HG03520 (cell line): ENCODE measurements around the gene MACROD2.

Source experiments
- ATAC-seq: cut with Tn5 transposase; IDR thresholded peaks from one replicate; pipeline ENCODE4 v1.9.1; 2021; ENCODE audit warnings: mild to moderate bottlenecking, moderate library complexity; ENCODE audit not compliant: unreplicated experiment

The MACROD2 gene

DNA sequence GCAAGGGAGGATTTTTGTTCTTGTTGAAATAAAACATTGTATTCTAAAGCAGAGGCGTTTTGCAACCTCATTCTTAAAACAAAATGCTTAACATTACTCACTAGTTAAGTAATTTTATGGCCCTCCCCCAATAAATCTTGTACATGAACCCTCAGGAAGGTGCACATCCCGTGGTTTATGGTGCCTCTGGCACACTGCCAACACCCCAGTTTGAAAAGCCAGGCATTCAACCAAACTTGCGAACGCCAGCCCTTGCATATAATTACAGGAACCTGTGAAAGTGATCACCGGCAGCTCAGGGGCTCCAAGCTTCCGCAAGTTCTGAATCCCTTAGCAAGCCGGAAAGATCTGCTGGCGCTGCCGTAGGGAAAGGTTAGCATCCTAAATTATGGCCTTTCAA, 1451.1 kb downstream of the MACROD2 start:
- ATAC-seq, result no peak

DNA sequence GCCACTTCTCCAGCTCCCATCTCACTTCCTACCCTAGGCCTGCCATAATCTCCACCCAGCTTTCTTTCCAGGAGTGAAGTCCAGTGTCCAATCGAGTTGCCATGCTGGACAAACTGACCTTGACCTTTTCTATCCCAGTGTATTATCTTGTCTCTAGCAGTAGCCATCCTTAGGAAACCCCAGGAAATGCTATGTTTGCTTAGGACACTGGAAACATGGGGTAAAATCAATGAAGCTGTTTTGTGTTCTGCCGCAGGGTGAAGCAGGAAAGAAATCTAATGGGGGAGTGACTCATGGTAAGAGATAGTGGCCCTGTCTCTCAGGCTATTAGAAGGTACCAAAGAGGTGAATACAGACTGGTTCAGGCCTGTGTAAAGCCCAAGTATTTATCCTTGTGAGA, 1452.2 kb downstream of the MACROD2 start:
- no peak for ATAC-seq

DNA sequence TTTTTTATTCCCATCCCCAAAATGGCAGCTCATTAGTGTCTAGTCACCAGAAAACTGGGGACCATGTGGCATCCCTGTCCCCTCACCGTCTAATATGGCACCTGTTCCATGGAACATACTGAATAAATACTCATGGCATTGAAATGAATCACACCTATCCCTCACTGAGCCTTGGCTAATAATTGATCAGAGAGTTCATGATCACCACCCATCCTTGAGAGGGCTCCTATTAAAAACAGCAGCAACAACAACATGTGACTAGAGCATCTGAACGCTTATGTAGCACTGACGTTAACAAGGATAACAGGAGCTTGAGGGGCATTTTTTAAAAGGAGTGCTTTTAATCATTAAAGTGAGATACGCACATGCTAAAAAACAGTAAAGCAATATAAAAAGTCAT, 1453.7 kb downstream of the MACROD2 start:
- ATAC-seq, result no peak

DNA sequence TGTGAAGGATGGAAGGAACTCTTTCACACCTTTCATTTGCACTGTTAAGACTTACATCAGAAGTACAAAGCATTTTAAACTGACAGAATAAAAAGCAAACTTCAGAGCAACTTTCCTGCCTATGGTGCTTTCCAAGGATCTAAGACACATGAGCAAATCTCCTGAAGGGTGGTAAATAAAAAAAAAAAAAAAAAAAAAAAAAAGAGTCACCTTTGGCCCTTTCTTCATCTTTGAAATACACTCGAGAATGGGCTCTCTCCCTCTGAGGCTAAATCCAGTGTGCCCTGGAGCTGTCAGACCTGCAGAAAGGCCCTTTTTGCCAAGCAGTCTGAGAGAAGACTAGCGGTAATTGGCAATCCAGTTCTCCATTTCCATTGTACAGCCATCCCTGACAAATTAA, 1455.9 kb downstream of the MACROD2 start:
- ATAC-seq, result no peak

DNA sequence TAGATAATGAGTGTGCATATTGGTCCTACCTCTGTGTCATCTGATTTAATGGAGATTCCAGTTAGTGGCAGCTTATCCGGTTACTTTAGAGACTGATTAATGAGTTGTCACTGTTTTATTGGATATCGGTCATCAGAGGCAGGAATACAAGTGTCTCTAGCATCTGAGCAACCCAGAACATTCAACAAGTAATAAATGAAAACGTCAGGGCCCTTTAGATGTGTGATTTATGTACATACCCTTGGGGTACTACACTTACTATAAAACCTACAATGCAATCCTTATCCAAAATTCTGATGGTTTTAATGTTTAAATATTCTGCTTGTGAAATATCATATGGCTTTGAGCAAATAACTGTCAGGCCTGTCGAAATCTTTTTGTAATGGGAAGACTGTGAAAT, 1460.0 kb downstream of the MACROD2 start:
- no peak for ATAC-seq

DNA sequence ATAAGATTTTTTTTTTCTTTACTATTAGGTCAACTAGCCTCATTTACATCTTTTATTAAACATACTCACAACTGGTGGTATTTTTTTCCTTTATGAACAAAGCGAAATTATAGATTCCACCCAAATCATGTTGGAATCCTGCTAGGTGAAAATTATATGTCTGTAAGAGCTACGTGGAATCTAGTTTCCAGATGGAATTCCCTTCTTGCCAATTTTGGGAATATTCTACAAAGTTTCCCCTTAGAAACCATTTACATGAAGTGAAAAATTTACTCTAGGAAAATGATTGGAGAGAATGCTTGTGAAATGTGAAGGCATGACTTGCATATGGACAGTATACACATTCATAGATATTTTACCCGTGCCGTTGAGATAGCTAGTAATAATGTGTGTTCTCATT, 1466.6 kb downstream of the MACROD2 start:
- ATAC-seq, result no peak

DNA sequence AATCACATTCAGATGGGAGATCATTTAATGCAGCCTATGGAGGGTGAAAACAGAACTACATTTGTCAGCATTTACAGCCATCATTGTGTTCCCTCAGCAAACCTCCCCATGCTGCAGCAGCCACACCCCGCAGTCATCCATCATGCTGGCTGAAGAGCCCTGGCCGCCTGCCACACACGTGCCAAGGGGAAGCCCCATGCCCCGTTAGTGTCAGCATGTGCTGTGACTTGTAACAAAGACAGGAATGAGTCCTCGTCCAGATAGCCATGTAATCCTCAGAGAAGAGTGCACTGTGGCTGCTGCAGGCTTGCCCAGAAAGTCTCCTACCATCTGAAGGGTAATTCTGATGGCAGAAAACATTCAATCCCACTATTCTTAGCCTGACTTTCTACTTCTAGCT, 1480.2 kb downstream of the MACROD2 start:
- no peak for ATAC-seq

DNA sequence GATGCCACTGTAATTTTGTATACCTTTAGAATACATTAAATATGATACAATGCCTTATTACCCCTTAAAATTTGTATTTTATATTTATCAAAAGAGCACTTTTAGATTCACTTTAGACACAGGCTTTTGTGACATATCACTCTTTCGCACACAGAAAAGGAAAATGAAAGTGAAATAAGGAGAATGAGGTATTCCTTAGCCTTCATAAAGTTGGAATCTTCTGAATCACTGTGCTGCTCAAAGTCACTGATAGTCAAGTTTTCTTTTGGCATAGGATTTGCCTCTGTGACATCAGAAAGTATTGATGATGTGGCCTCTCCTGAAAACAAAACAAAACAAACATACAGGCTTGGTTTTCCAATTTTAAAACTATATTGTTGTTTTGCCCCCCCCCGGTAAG, 1480.9 kb downstream of the MACROD2 start:
- no peak for ATAC-seq

DNA sequence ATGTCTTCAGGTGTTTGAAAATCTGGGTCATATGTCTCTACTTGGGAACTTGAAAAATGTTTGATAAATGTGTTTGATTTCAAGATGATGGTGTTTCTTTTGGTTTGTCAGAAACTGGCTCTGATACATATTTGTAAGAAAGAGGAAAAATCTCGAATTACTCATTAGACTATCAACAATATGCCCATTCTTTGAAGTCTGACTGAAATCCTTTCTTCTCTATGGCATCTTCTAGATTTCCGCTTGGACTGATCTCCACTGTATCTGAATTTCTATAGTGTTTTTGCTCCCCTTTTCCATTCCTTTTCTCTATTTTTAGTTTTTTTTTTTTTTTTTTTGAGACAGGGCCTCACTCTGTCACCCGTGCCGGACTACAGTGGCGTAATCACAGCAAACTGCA, 1481.5 kb downstream of the MACROD2 start:
- ATAC-seq, result no peak

DNA sequence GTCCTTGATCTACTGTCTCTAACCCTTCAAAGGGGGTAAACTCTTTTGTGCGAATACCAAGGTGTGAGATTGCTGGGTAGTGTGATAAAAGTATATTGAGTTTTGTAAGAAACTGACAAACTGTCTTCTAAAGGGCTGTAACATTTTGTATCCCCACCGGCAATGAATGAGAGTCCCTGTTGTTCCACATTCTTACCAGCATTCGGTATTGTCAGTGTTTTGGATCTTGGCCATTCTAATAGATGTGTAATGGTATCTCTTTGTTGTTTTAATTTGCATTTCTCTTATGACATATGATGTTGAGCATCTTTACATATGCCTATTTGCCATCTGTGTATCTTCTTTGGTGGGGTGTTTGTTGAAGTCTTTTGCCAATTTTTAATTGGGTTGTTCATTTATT, 1487.2 kb downstream of the MACROD2 start:
- ATAC-seq, result no peak

DNA sequence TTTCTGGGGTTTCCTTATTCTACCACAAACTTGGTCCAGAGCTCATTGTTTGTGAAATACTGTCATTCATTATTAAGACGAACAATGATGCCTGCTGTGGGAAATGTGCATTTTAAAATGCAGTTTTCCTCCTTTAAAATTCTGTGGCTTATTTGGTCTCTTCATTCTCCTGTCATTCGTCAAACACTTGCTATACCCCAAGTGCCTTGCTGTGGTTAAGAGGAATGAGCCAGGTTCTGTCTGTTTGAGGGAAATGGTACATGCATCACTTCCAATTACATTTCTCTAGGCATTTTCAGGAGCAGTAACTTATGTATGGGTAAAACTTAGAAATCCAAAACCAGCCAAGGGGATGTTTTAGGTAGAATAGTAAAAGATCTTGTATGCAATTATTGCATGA, 1490.2 kb downstream of the MACROD2 start:
- no peak for ATAC-seq

DNA sequence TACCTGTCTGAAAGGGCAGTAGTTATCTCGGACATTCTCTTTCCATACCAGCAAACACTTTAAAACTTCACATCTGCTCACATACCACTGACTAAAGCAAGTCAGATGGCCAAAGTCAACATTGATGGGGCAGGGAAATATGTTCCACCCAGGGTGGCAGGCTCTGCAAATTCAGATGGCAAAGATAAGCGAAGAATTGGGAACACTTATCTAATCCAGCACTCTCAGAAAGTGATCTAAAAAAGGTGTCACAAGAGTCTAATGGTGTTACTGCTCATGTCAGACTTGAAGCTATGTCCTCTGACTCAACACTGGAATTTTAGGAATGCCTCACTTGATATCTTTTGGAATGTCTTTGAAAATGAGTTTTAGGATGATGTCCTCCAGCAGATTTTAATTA, 1491.7 kb downstream of the MACROD2 start:
- no peak for ATAC-seq

DNA sequence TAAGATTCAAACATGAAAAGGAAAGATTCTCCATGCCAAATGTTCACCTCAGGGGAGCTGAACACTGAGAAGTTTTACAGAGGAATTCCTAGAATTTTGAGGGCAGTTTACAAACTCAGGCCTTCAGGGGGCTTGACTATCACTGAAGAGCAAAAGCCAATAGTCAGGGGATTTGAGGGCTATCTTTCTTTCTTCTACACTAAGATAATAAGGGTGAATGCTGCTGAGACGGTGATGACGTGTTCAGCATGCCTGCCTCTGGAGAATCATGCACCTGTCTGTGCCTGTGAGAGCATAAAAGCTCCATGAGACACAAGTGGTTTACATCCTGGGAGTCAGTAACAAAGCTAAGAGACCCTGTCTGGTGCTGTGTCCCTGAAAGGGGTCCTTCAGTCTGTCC, 1492.4 kb downstream of the MACROD2 start:
- no peak for ATAC-seq

DNA sequence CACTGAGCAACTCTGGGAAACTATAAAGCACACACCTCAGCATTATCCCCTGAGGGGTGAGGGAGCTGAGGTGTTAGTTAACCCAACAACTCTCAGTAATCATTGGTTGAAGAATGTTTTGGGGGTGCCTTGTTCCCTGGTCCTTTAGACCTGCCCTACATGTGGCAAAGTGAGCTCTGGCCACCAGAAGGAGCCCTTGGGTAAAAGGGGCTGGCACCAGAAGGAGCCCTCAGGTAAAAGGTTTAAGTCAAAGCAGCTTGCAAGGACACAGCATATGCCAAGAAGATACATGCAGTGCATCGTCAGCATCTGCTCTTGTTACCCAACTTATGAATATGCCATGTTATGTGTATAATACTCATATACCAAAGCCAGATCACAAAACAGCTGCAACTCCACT, 1496.3 kb downstream of the MACROD2 start:
- ATAC-seq, result no peak

DNA sequence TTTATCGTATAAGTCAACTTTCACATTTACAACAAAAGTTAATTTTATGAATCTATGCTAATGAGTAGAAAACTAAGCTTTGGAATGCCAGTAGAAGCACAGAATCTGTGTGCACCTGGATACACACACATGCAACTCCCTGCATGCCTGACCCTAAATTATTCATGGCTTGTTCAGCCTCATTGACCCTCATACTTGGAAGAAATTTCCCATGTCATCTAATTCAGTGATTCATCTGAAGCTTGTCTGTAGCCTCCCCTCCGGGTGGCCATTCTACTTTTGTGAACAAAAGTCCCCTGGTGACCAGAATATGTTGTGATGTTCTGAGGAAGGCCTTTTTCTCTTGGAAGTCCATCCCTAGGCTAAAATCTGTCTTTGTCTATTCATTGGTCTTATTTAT, 1499.5 kb downstream of the MACROD2 start:
- no peak for ATAC-seq

DNA sequence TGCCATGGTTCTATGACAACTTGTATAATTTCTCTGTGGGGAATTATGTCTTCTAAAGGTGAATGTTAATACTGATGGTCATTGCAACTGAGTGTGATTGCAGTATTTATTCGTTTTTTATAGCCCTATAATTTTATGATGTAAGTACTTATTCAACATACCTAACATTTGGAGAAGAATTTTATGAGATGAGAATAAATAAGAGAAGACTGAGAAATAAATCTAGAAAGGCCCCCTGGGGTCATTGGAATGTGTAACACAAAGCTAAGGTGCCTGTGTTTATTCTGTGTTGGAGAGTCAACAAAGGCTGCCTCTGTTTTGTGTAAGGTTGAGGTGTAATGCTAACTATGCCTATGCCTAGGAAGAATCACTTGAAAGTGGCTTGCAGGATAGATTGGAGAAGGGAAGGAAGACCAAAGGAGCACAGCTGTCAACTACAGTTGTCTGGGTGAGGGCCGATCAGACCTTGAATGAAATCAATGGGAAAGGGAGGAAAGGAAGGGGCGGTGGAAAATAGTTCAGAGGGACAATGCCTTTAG, 1501.3 kb downstream of the MACROD2 start:
- ATAC-seq, result no peak

DNA sequence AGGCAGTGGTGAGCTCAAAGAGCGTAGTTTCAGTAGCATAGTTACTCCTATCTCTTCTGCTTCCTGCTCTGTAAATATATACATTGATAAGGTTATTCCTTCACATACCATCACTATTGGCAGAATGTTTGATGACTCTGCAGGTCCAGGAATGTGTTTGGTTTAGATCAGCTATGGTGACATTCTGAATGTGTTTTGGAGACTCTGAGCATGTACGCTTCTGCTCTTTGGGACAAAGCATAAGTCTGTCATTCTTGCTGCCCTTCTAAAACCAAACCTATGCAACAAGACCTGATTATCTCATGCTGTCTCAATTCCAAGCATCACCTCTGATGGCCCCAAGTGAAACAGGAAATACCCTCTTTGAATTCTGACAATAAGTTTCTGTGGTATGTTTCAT, 1503.6 kb downstream of the MACROD2 start:
- ATAC-seq, result no peak

DNA sequence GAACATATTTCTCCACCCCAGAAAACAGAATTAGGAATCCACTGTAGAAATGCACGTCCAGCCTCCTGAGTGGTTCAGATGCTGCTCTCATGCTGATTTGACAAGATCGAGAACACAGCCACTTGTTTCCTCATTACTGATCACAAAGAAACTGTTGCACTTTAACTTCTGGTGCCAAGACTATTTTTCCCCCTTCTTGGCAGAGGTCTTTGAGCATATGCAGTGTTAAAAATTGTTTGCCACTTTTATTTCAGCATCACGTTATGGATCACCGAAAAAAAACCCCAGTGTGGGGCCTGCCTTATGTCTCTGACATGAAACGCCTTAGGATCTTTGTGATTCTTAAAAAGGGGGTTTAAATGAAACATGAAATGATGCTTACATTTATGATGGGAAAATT, 1511.0 kb downstream of the MACROD2 start:
- ATAC-seq, result no peak

DNA sequence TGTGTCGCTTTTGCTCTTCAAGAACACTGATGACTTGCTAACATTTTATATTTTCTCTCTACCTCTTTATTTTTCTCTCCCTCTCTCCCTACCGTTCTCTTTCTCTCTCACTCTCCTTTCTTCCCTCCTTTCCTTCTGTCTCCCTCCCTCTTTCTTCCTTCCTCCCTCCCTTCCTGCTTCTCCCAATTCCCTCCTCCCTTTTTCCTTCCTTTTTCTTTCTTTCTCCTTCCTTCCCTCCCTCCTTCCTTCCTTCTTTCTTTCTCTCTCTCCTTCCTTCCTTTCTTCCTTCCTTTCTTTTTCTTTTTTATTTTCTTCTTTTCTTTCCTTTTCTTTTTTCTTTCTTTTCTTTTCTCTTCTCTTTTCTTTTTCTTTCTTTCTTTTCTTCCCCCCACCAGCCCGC, 1511.8 kb downstream of the MACROD2 start:
- ATAC-seq, result no peak

DNA sequence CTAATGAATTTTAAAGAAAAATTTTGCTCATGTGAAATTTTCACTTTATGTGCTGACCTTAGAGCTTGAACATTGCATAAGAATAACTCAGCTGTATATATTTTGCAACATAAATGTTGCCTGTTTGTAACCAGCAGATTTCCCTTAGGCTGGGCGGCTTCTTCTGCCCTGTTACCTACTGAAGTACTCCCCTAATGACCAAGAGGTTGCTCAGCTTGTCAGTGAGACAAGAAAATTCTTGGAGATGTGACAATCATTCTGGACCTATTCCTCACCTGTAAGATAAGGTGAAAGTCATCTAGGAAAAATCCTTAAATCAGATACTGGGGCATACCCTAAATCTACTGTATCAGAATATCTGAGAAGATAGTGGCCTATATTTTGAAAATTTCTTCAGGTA, 1516.2 kb downstream of the MACROD2 start:
- ATAC-seq, result no peak

DNA sequence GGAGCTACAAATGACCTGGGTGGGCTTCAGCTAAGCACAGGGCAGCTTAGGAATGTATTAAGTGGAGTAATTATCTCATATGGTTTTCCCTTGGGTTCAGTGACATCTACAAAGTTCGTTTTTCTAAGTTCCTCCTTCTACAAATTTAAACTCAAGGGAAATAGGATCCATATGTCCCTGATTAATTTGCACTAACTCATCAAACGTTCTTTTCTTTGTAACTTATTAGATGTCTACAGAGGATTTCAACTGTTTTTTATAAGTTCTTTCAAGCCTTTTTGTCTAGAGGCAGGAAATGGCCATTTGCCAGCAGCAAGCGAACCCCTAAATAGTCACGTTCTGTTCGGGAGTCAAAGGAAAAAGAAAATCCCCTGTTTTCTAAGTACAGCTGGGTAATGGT, 1517.6 kb downstream of the MACROD2 start:
- no peak for ATAC-seq

DNA sequence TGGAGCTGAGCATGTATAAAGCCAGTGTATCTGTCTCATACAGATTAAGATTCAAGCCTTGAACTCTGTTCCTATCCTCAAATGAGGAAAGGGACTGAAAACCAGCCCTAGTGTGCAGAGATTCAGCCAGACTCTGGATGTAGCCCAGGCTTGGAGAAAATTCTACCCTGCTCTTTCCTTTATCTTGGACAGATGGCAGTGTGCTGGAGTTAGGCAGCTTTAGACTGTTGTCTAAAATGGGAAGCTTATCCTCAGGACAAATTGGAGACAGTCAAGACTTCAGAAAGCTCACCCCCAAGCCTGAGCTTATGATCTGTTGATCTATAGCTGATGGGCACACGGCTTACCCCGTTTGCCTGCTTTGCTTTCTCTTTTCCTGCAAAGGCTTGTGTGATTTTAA, 1520.4 kb downstream of the MACROD2 start:
- no peak for ATAC-seq

DNA sequence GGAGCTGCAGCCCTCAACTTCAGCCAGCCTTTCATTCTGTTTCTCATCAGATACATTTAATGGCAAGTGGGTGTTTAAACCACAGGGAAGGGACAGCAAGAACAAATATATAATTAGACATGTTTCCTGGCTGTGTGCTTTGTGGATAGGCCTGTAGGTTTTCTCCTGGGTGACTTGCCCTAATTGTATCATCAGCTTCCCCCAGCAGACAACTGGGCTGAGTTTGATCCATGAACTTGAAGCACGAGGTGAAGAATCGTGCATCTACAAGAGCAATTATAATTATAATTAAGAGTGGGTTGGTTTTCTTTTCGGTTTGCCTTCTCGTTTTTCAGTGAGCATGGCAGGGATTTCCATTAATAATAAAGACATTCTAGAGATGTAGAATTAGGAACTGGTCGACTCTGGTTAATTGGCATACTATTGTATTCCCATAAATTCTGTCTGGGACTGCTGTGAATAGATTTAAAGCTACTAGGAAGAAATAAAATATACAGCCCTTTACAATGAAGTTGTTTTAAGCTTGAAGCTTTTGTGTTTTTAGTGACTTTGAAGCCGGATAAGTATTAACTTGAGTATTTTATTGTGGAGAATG, 1525.7 kb downstream of the MACROD2 start:
- no peak for ATAC-seq
